ENCODE results near the gene GPATCH3.
"Not testable (repeated sequence)": the region's sequence is repeated elsewhere in the genome, so short reads cannot be mapped to it uniquely, and the experiment has no call there.

GPATCH3 gene

GRCh38 chr1:26881611-26882010, 18.7 kb downstream of the GPATCH3 start:
- not testable (repeated sequence) for H3K27ac ChIP-seq (ENCODE audit: low read length, poor library complexity, severe bottlenecking); H2AK5ac ChIP-seq (ENCODE audit: low read length, severe bottlenecking); H2BK12ac ChIP-seq (ENCODE audit: low read length in 2 of 2); H3K4me3 ChIP-seq (ENCODE audit: insufficient read depth in 1 of 2, low read depth in 1 of 2, low read length in 2 of 2); H2AFZ ChIP-seq (ENCODE audit: low read depth, low read length); H3K9ac ChIP-seq (ENCODE audit: low read length); H3K27me3 ChIP-seq (ENCODE audit: control insufficient read depth in 1 of 2, insufficient read depth in 1 of 2, low read length in 2 of 2); H3K9me3 ChIP-seq (ENCODE audit: control insufficient read depth, low read length); H2BK15ac ChIP-seq (ENCODE audit: low read depth, poor library complexity, severe bottlenecking); H3K23ac ChIP-seq (ENCODE audit: low read length in 2 of 2); H3K4me1 ChIP-seq (ENCODE audit: control insufficient read depth, insufficient read depth, low read depth, low read length); H3K4me2 ChIP-seq (ENCODE audit: low read length, poor library complexity, severe bottlenecking); H2BK120ac ChIP-seq (ENCODE audit: low read depth, low read length); H3K14ac ChIP-seq (ENCODE audit: low read length in 2 of 2); H3K18ac ChIP-seq (ENCODE audit: low read depth in 1 of 2, low read length in 2 of 2); H2BK5ac ChIP-seq (ENCODE audit: low read depth, low read length, poor library complexity, severe bottlenecking); DNase-seq; H4K8ac ChIP-seq (ENCODE audit: low read length); H3K4ac ChIP-seq (ENCODE audit: low read depth in 1 of 2, low read length in 2 of 2); H4K91ac ChIP-seq (ENCODE audit: low read length)
- WGBS: 83% methylated on average over 6 of the region's 6 CpGs
- peaks cover 31% of the 10 kb centered on the region for H3K79me1 ChIP-seq (replicated peaks; ENCODE audit: low read length, poor library complexity, severe bottlenecking)
- H3K36me3 ChIP-seq (ENCODE audit: control insufficient read depth in 1 of 2, insufficient read depth in 2 of 2, low read depth in 1 of 2, low read length in 2 of 2): peaks cover 67 to 88% of the 10 kb centered on the region in 2 experiments

- no peak overlapping the region for H3K23ac ChIP-seq (ENCODE audit: low read length in 2 of 2)
- H3K4me3 ChIP-seq (ENCODE audit: insufficient read depth in 1 of 2, low read depth in 1 of 2, low read length in 2 of 2): no peak overlapping the region
- no peak overlapping the region for H3K9ac ChIP-seq (ENCODE audit: low read length)
- H2AK5ac ChIP-seq (ENCODE audit: low read length, severe bottlenecking): no peak overlapping the region
- H3K79me1 ChIP-seq (replicated peaks; ENCODE audit: low read length, poor library complexity, severe bottlenecking): peaks cover 25% of the 10 kb centered on the region
- no peaks in the 10 kb centered on the region for H3K27me3 ChIP-seq (ENCODE audit: control insufficient read depth in 1 of 2, insufficient read depth in 1 of 2, low read length in 2 of 2)
- no peaks in the 10 kb centered on the region for H3K4me1 ChIP-seq (ENCODE audit: control insufficient read depth, insufficient read depth, low read depth, low read length)
- no peak overlapping the region for H4K8ac ChIP-seq (ENCODE audit: low read length)
- H2BK15ac ChIP-seq (ENCODE audit: low read depth, poor library complexity, severe bottlenecking): no peak overlapping the region
- H3K18ac ChIP-seq (ENCODE audit: low read depth in 1 of 2, low read length in 2 of 2): no peak overlapping the region
- H3K36me3 ChIP-seq (ENCODE audit: control insufficient read depth in 1 of 2, insufficient read depth in 2 of 2, low read depth in 1 of 2, low read length in 2 of 2): peaks cover 58 to 87% of the 10 kb centered on the region in 2 experiments
- no peak overlapping the region for H3K14ac ChIP-seq (ENCODE audit: low read length in 2 of 2)
- H3K9me3 ChIP-seq (ENCODE audit: control insufficient read depth, low read length): no peaks in the 10 kb centered on the region
- no peak for DNase-seq
- H2AFZ ChIP-seq (ENCODE audit: low read depth, low read length): no peak overlapping the region
- H4K91ac ChIP-seq (ENCODE audit: low read length): no peak overlapping the region
- H3K4ac ChIP-seq (ENCODE audit: low read depth in 1 of 2, low read length in 2 of 2): no peak overlapping the region
- no peak overlapping the region for H3K27ac ChIP-seq (ENCODE audit: low read length, poor library complexity, severe bottlenecking)
- H2BK12ac ChIP-seq (ENCODE audit: low read length in 2 of 2): no peak overlapping the region
- H2BK120ac ChIP-seq (ENCODE audit: low read depth, low read length): no peak overlapping the region
- H2BK5ac ChIP-seq (ENCODE audit: low read depth, low read length, poor library complexity, severe bottlenecking): no peak overlapping the region
- H3K4me2 ChIP-seq (ENCODE audit: low read length, poor library complexity, severe bottlenecking): no peak overlapping the region
- 94% methylated on average over 4 of the region's 4 CpGs for WGBS
Observed at GRCh38 chr1:26879793-26880192, 20.5 kb downstream of the GPATCH3 start.

- no peak overlapping the region for H2AFZ ChIP-seq (ENCODE audit: low read depth, low read length)
- H3K79me1 ChIP-seq (replicated peaks; ENCODE audit: low read length, poor library complexity, severe bottlenecking): peaks cover 15% of the 10 kb centered on the region
- WGBS: 100% methylated on average over 1 of the region's 2 CpGs
- H3K14ac ChIP-seq (ENCODE audit: low read length in 2 of 2): no peak overlapping the region
- no peak overlapping the region for H2BK15ac ChIP-seq (ENCODE audit: low read depth, poor library complexity, severe bottlenecking)
- H3K4me2 ChIP-seq (ENCODE audit: low read length, poor library complexity, severe bottlenecking): no peak overlapping the region
- no peak overlapping the region for H3K4me3 ChIP-seq (ENCODE audit: insufficient read depth in 1 of 2, low read depth in 1 of 2, low read length in 2 of 2)
- H3K23ac ChIP-seq (ENCODE audit: low read length in 2 of 2): no peak overlapping the region
- no peaks in the 10 kb centered on the region for H3K9me3 ChIP-seq (ENCODE audit: control insufficient read depth, low read length)
- H4K91ac ChIP-seq (ENCODE audit: low read length): no peak overlapping the region
- no peaks in the 10 kb centered on the region for H3K27me3 ChIP-seq (ENCODE audit: control insufficient read depth in 1 of 2, insufficient read depth in 1 of 2, low read length in 2 of 2)
- no peak overlapping the region for H4K8ac ChIP-seq (ENCODE audit: low read length)
- peaks cover 36 to 63% of the 10 kb centered on the region in 2 experiments for H3K36me3 ChIP-seq (ENCODE audit: control insufficient read depth in 1 of 2, insufficient read depth in 2 of 2, low read depth in 1 of 2, low read length in 2 of 2)
- no peak for DNase-seq
- peaks cover 1% of the 10 kb centered on the region for H3K4me1 ChIP-seq (ENCODE audit: control insufficient read depth, insufficient read depth, low read depth, low read length)
- H2AK5ac ChIP-seq (ENCODE audit: low read length, severe bottlenecking): no peak overlapping the region
- H2BK120ac ChIP-seq (ENCODE audit: low read depth, low read length): no peak overlapping the region
- peak overlapping the region; percentile 0 for H3K9ac ChIP-seq (ENCODE audit: low read length)
- H3K4ac ChIP-seq (ENCODE audit: low read depth in 1 of 2, low read length in 2 of 2): no peak overlapping the region
- H3K18ac ChIP-seq (ENCODE audit: low read depth in 1 of 2, low read length in 2 of 2): no peak overlapping the region
- H2BK12ac ChIP-seq (ENCODE audit: low read length in 2 of 2): no peak overlapping the region
- H3K27ac ChIP-seq (ENCODE audit: low read length, poor library complexity, severe bottlenecking): no peak overlapping the region
- no peak overlapping the region for H2BK5ac ChIP-seq (ENCODE audit: low read depth, low read length, poor library complexity, severe bottlenecking)
Observed at GRCh38 chr1:26877326-26877725, 22.9 kb downstream of the GPATCH3 start.

GRCh38 chr1:26874896-26875295, 25.4 kb downstream of the GPATCH3 start:
- Histone ChIP-seq H3K4me3 (ENCODE audit: insufficient read depth in 1 of 2, low read depth in 1 of 2, low read length in 2 of 2) (no peak overlapping the region), H3K79me1 (replicated peaks; ENCODE audit: low read length, poor library complexity, severe bottlenecking) (peaks cover 14% of the 10 kb centered on the region), H2BK15ac (ENCODE audit: low read depth, poor library complexity, severe bottlenecking) (no peak overlapping the region), H3K4me1 (ENCODE audit: control insufficient read depth, insufficient read depth, low read depth, low read length) (peaks cover 2% of the 10 kb centered on the region), H3K23ac (ENCODE audit: low read length in 2 of 2) (peak overlapping the region in 1 of 2 experiments; percentile 26), H3K18ac (ENCODE audit: low read depth in 1 of 2, low read length in 2 of 2) (no peak overlapping the region), H3K27ac (ENCODE audit: low read length, poor library complexity, severe bottlenecking) (no peak overlapping the region), H3K9me3 (ENCODE audit: control insufficient read depth, low read length) (no peaks in the 10 kb centered on the region), H4K91ac (ENCODE audit: low read length) (no peak overlapping the region), H2AFZ (ENCODE audit: low read depth, low read length) (no peak overlapping the region), H3K9ac (ENCODE audit: low read length) (no peak overlapping the region), H3K4ac (ENCODE audit: low read depth in 1 of 2, low read length in 2 of 2) (no peak overlapping the region), H2BK5ac (ENCODE audit: low read depth, low read length, poor library complexity, severe bottlenecking) (no peak overlapping the region), H3K4me2 (ENCODE audit: low read length, poor library complexity, severe bottlenecking) (no peak overlapping the region), H3K14ac (ENCODE audit: low read length in 2 of 2) (no peak overlapping the region), H2BK12ac (ENCODE audit: low read length in 2 of 2) (no peak overlapping the region), H3K36me3 (ENCODE audit: control insufficient read depth in 1 of 2, insufficient read depth in 2 of 2, low read depth in 1 of 2, low read length in 2 of 2) (peaks cover 22 to 41% of the 10 kb centered on the region in 2 experiments), H4K8ac (ENCODE audit: low read length) (no peak overlapping the region), H2BK120ac (ENCODE audit: low read depth, low read length) (no peak overlapping the region), H2AK5ac (ENCODE audit: low read length, severe bottlenecking) (no peak overlapping the region), H3K27me3 (ENCODE audit: control insufficient read depth in 1 of 2, insufficient read depth in 1 of 2, low read length in 2 of 2) (no peaks in the 10 kb centered on the region)
- WGBS: 62% methylated on average over 4 of the region's 4 CpGs
- DNase-seq: no peak
